ENCODE data around the gene HSBP1. TPM values are rescaled to one million over a fixed set of nuclear protein-coding genes. Genes with fewer than 3 reads are reported as not detected.

HSBP1 gene
- total RNA-seq, 1 donor from 2014 or later = 87.6 TPM

GRCh38 chr16:83850947-83851346 lies 43.2 kb downstream of the HSBP1 start:
- no peaks in the 10 kb centered on the region for H3K36me3 Mint-ChIP-seq
- Histone ChIP-seq H2AFZ (replicated peaks) (no peak overlapping the region), H3K9ac (no peak overlapping the region), H3K36me3 (no peaks in the 10 kb centered on the region), H3K79me2 (ENCODE audit: low read depth) (no peaks in the 10 kb centered on the region), H3F3A (ENCODE audit: low read depth) (no peaks in the 10 kb centered on the region), H3K9me3 (ENCODE audit: low read depth) (no peaks in the 10 kb centered on the region), H3K4me3 (no peak overlapping the region), H3K4me2 (no peak overlapping the region), H4K20me1 (ENCODE audit: low read depth) (no peaks in the 10 kb centered on the region), H3K4me1 (peaks cover 20% of the 10 kb centered on the region), H3K27ac (no peak overlapping the region), H3K27me3 (no peaks in the 10 kb centered on the region)
- H3K4me1 Mint-ChIP-seq = peaks cover 37% of the 10 kb centered on the region
- peak overlapping the region; percentile 27 for H3K27ac Mint-ChIP-seq
- DNase-seq (ENCODE audit: low spot score) = no peak
- H3K9me3 Mint-ChIP-seq = no peaks in the 10 kb centered on the region
- no peak overlapping the region for H3K4me3 Mint-ChIP-seq
- TF ChIP-seq EZH2 (IDR thresholded peaks at IDR 0.05) (no peak), EZH2phosphoT487 (IDR thresholded peaks at IDR 0.05) (no peak), CTCF (IDR thresholded peaks at IDR 0.05) (no peak)
- H3K27me3 Mint-ChIP-seq (ENCODE audit: insufficient read depth, low read depth) = peaks cover 11% of the 10 kb centered on the region

GRCh38 chr16:83851473-83851872 lies 43.7 kb downstream of the HSBP1 start:
- no peak overlapping the region for H3K9ac ChIP-seq
- H3K27ac ChIP-seq = no peak overlapping the region
- Mint-ChIP-seq H3K36me3 (no peaks in the 10 kb centered on the region), H3K27ac (peak overlapping the region; percentile 31), H3K27me3 (ENCODE audit: insufficient read depth, low read depth) (peaks cover 11% of the 10 kb centered on the region), H3K4me1 (peaks cover 37% of the 10 kb centered on the region), H3K9me3 (no peaks in the 10 kb centered on the region), H3K4me3 (no peak overlapping the region)
- no peak overlapping the region for H3K4me2 ChIP-seq
- no peaks in the 10 kb centered on the region for H3K36me3 ChIP-seq
- no peak overlapping the region for H2AFZ ChIP-seq (replicated peaks)
- peaks cover 20% of the 10 kb centered on the region for H3K4me1 ChIP-seq
- H3F3A ChIP-seq (ENCODE audit: low read depth) = no peaks in the 10 kb centered on the region
- no peaks in the 10 kb centered on the region for H3K9me3 ChIP-seq (ENCODE audit: low read depth)
- DNase-seq (ENCODE audit: low spot score) = no peak
- H3K79me2 ChIP-seq (ENCODE audit: low read depth) = no peaks in the 10 kb centered on the region
- TF ChIP-seq EZH2phosphoT487 (IDR thresholded peaks at IDR 0.05) (no peak), EZH2 (IDR thresholded peaks at IDR 0.05) (no peak), CTCF (IDR thresholded peaks at IDR 0.05) (no peak)
- no peaks in the 10 kb centered on the region for H4K20me1 ChIP-seq (ENCODE audit: low read depth)
- H3K4me3 ChIP-seq = no peak overlapping the region
- no peaks in the 10 kb centered on the region for H3K27me3 ChIP-seq

- H3K79me2 ChIP-seq (ENCODE audit: low read depth) = no peaks in the 10 kb centered on the region
- H3K4me1 ChIP-seq = peaks cover 17% of the 10 kb centered on the region
- no peak overlapping the region for H2AFZ ChIP-seq (replicated peaks)
- H3K36me3 Mint-ChIP-seq = no peaks in the 10 kb centered on the region
- H3K27ac ChIP-seq = no peak overlapping the region
- no peaks in the 10 kb centered on the region for H3F3A ChIP-seq (ENCODE audit: low read depth)
- H3K9me3 Mint-ChIP-seq = no peaks in the 10 kb centered on the region
- H3K4me3 ChIP-seq = no peak overlapping the region
- H3K27ac Mint-ChIP-seq = no peak overlapping the region
- H3K9ac ChIP-seq = no peak overlapping the region
- no peak overlapping the region for H3K4me3 Mint-ChIP-seq
- DNase-seq (ENCODE audit: low spot score) = no peak
- peaks cover 34% of the 10 kb centered on the region for H3K4me1 Mint-ChIP-seq
- H4K20me1 ChIP-seq (ENCODE audit: low read depth) = no peaks in the 10 kb centered on the region
- peaks cover 11% of the 10 kb centered on the region for H3K27me3 Mint-ChIP-seq (ENCODE audit: insufficient read depth, low read depth)
- no peak for TF ChIP-seq CTCF (IDR thresholded peaks at IDR 0.05)
- TF ChIP-seq EZH2phosphoT487 (IDR thresholded peaks at IDR 0.05) = no peak
- TF ChIP-seq EZH2 (IDR thresholded peaks at IDR 0.05) = no peak
- H3K27me3 ChIP-seq = no peaks in the 10 kb centered on the region
- H3K36me3 ChIP-seq = no peaks in the 10 kb centered on the region
- no peaks in the 10 kb centered on the region for H3K9me3 ChIP-seq (ENCODE audit: low read depth)
- no peak overlapping the region for H3K4me2 ChIP-seq
These were observed 45.0 kb downstream of the HSBP1 start for GRCh38 chr16:83852774-83853173.

Measured in neural progenitor cell (in vitro differentiated cells).